HG03571 (cell line): ENCODE data around the gene PLAGL2.
"Not testable (repeated sequence)": the region's sequence is repeated elsewhere in the genome, so short reads cannot be mapped to it uniquely, and the experiment has no call there.

ENCODE experiments used
- ATAC-seq: cut with Tn5 transposase; IDR thresholded peaks from one replicate; pipeline ENCODE4 v1.9.1; 2021; ENCODE audit not compliant: unreplicated experiment

The PLAGL2 gene

GRCh38 chr20:32207626-32208498, at the start of gene PLAGL2, which contains the start of gene POFUT1:
PLAGL2 (minus strand) TSS chr20:32207743; CDS start chr20:32202178, 5,565 bp downstream.
POFUT1 (plus strand) TSS chr20:32207880; CDS start chr20:32207942, 62 bp downstream.
- ATAC-seq, result peak; percentile 80

- no peak for ATAC-seq
Observed at GRCh38 chr20:32252189-32252588, 44.6 kb upstream of the PLAGL2 start.

GRCh38 chr20:32251470-32251869, 43.9 kb upstream of the PLAGL2 start:
- no peak for ATAC-seq

- no peak for ATAC-seq
Observed at GRCh38 chr20:32249030-32249738, 41.6 kb upstream of the PLAGL2 start.

GRCh38 chr20:32248043-32248442, 40.5 kb upstream of the PLAGL2 start:
- ATAC-seq, result no peak

- ATAC-seq, result not testable (repeated sequence)
Observed at GRCh38 chr20:32246208-32246607, 38.7 kb upstream of the PLAGL2 start.

- no peak for ATAC-seq
Observed at GRCh38 chr20:32244959-32245358, 37.4 kb upstream of the PLAGL2 start.

- ATAC-seq, result no peak
Observed at GRCh38 chr20:32244150-32244823, 36.7 kb upstream of the PLAGL2 start.

- no peak for ATAC-seq
Observed at GRCh38 chr20:32241807-32242206, 34.3 kb upstream of the PLAGL2 start.

- no peak for ATAC-seq
Observed at GRCh38 chr20:32240205-32240604, 32.7 kb upstream of the PLAGL2 start.

- ATAC-seq, result no peak
Observed at GRCh38 chr20:32238483-32239425, 31.2 kb upstream of the PLAGL2 start.

- ATAC-seq, result no peak
Observed at GRCh38 chr20:32237419-32237818, 29.9 kb upstream of the PLAGL2 start.

- no peak for ATAC-seq
Observed at GRCh38 chr20:32236819-32237218, 29.3 kb upstream of the PLAGL2 start.

- ATAC-seq, result no peak
Observed at GRCh38 chr20:32236048-32236533, 28.5 kb upstream of the PLAGL2 start.

GRCh38 chr20:32235331-32236047, 27.9 kb upstream of the PLAGL2 start:
- ATAC-seq, result no peak

- no peak for ATAC-seq
Observed at GRCh38 chr20:32234135-32234808, 26.7 kb upstream of the PLAGL2 start.

- no peak for ATAC-seq
Observed at GRCh38 chr20:32233286-32233685, 25.7 kb upstream of the PLAGL2 start.

GRCh38 chr20:32232326-32232886, 24.9 kb upstream of the PLAGL2 start:
- no peak for ATAC-seq

GRCh38 chr20:32231847-32232246, 24.3 kb upstream of the PLAGL2 start:
- ATAC-seq, result no peak
